IPS DF 4.7 (cell line): ENCODE results near the gene IP6K3.

Source experiments
- DNase-seq: peaks from one replicate; pipeline ENCODE4 v3.0.0-alpha.2; 2013; ENCODE audit warnings: low spot score; ENCODE audit errors: extremely low read depth

Gene IP6K3

GRCh38 chr6:33777398-33778388 is 31.0 kb upstream of the IP6K3 start:
- no peak for DNase-seq

DNA sequence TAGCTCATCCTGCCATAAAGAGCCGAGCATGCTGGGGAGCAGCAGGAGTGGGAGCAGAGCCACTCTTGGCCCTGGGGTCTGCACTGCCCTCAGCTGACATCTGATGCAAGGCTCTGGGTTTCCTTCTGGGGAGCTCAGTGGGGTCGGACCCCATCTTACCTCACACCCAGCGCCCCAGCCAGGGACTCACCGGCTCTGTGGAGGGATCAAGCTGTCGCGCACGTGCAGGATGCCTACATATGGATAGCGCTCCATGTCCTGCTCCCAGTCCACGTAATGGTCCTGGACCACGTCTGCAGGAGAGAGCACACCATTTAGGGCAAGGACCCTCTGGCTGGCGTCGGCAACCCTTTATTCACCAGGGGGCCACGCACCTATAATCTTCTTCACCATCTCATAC is 30.1 kb upstream of the IP6K3 start:
- no peak for DNase-seq

- no peak for DNase-seq
These were observed 29.5 kb upstream of the IP6K3 start for GRCh38 chr6:33776186-33776585.

DNA sequence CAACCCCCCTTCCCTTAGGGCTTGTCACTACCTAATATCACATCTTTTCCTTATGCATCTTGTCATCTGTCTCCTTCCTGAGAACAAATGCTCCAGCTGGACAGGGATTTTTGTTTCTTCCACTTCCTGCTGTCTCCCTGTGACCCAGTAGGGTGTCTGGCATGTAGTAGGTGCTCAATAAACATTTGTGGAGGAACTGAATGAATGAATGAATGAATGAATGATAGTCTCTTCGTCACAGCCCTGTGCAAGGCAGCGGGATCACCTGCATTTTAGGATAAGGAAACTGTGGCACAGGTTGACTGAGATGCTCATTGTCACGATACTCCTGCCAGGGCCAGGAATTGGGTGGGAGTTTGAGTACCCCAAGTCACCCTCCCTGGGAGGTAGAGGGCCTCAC is 28.1 kb upstream of the IP6K3 start:
- no peak for DNase-seq

- no peak for DNase-seq
These were observed 26.3 kb upstream of the IP6K3 start for GRCh38 chr6:33772902-33773472.

DNA sequence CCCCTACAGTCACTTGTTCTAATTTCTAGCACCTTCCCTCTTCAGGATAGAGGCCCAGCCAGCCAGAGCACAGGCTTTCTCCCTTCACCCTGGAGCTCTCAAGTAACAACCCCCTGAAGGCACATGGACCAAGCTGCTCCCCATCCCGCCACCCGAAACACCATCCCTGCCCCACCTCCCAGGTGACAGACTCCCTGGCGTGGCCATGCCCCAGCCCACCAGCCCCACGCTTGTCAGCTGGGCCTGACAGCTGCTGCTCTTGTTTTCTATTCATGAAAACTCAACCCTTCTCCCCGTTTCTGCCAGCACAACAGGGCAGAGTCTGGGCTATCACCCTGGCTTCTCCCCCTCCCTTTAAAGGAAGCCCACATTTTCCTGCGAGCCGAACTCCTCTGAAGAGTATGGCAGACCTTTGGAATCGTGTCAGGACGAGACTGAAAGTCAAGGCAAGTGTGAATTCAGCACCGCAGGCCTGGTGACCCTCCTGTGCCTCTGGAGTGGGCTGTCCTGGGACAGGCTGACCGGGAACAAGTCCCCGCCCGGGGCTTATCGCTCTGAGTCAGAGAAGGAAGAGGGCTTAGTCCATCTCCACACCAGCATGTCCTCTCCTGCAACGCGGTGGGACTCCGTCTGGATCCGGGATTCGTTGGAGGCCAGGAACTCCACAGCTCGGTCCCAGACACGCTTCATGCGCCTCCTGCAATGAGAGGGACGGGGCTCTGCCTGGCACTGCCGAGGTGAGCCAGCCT is 25.6 kb upstream of the IP6K3 start:
- DNase-seq, result no peak

- no peak for DNase-seq
These were observed 24.7 kb upstream of the IP6K3 start for GRCh38 chr6:33771146-33772081.

DNA sequence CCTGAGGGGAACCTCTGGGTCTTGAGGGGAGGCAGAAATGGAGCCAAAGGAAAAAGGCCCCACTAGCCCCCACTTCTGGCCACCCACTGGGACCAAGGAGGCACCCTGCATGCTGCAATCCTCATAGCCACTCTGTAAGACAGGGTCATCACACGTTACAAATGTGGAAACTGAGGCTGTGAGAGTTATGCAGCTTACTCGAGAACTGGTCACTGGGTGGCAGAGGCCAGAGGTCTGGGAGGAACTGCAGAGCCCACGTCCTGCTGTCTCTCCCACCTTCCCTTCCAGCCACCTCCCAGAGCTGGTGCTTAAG is 24.1 kb upstream of the IP6K3 start:
- DNase-seq, result no peak

GRCh38 chr6:33770124-33770832 is 23.6 kb upstream of the IP6K3 start:
- DNase-seq, result no peak

DNA sequence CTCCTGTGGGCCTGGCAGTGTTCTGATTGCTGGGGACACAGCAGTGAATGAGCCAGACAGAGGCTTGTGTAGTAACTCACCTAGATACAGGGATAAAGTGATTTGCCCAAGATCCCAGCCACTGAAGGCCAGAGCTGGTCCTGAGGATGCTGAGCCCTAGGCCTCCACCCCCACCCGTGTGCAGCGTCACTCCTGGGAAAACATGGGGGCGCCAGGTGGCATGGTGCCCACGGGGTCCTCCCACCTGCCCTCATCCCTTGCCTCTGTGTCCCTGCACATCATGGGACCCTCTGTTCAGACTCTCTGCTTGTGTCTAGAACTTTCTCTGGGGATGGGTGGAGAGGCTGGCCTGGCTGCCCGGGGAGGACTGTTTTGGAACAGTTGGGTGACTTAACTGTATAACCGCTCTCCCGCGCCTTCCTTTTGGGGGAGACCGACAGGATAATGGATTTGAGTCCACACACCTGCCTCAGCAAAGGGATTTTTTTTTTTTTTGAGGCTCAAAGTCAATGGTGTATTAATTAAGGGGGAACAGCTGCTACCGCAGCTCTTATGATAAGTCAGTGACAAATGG is 22.6 kb upstream of the IP6K3 start:
- no peak for DNase-seq

GRCh38 chr6:33768644-33769120 is 22.0 kb upstream of the IP6K3 start:
- no peak for DNase-seq

- DNase-seq, result no peak
These were observed 20.5 kb upstream of the IP6K3 start for GRCh38 chr6:33766921-33767907.

- no peak for DNase-seq
These were observed 18.7 kb upstream of the IP6K3 start for GRCh38 chr6:33765368-33765767.

DNA sequence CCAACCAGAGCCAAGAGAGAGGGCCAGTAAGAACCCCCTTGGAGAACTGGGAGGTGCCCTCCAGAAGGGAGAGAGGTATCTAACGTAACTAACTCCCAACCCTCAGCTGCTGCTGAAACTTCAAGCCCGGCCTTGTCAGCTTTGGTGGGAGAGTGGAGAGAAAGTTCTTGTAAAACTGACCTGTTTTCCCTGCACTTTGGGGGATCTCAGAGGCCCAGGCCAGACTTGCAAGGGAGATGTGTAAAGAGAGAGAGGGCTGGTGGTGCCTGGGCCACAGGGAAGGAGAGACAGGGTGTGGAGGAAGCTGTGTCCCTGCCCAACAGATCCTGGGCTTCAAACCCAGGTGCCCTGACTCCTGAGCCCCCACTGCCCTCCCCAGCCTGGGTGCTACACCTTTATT is 17.3 kb upstream of the IP6K3 start:
- DNase-seq, result no peak

DNA sequence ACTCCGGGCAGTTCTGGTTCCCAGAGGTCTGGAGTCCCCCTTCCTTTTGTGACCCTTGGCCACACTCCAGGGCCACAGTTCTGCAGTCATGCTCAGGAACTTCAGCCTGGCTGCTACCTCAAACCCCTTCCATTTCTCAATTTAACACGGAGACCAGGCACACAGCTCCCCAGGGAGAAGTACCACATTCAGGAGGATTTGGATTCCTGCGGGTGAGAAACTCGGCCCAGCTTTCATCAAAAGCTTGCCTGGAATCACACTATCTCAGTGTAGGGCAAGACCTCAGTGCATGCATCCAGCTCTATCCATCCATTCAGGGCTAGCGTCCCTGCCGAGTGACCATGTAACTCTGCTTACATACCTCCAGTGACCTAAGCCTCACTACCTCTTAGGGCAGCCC is 16.8 kb upstream of the IP6K3 start:
- no peak for DNase-seq

- DNase-seq, result no peak
These were observed 16.0 kb upstream of the IP6K3 start for GRCh38 chr6:33762713-33763112.

GRCh38 chr6:33761922-33762629 is 15.4 kb upstream of the IP6K3 start:
- no peak for DNase-seq

DNA sequence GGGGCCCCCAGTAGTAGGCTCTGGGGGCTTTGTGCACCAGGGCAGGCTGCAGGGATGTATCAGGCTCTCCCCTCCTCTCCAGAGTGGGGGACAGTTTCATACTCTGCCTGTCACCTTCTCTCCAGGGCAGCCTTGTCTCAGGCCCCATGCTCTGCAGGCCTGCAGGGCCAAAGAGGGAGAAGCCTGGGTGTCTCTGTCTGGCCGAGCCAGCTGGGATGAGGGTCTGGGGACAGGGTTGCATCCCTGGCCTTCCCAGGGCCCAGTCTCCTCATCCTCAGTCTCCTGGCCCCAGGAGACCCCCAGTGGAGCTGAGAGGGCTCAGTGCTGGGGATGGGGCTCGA is 14.8 kb upstream of the IP6K3 start:
- DNase-seq, result no peak
